Erythroblast (primary cell): ENCODE results near the gene DHRS3.

ENCODE experiments used
- GATA1 ChIP-seq: IDR thresholded peaks from 2 replicates; pipeline ENCODE4 v1.6.1; 2011; ENCODE audit warnings: low read depth, mild to moderate bottlenecking, control low read depth, low read length, moderate library complexity
- POLR2A ChIP-seq: IDR thresholded peaks from 2 replicates; pipeline ENCODE4 v1.6.1; 2011; ENCODE audit warnings: mild to moderate bottlenecking, low read length

- no peak for TF ChIP-seq GATA1
- no peak for TF ChIP-seq POLR2A
Observed at GRCh38 chr1:12554521-12555305, 63.3 kb downstream of the DHRS3 start.
